Suprapubic skin (tissue), 4 donors: ENCODE results near the gene H19. TPM values are rescaled to one million over a fixed set of nuclear protein-coding genes. Genes with fewer than 3 reads are reported as not detected.

Experiments
- DNase-seq, 2 donors: peaks; one replicate each; pipeline ENCODE4 v3.0.0-alpha.2; 2019; ENCODE audit warnings: low spot score in 2 of 2
- H3K27ac ChIP-seq: fragments of 200-600 bp; sonication (generic); one replicate; pipeline ENCODE4 v1.5.1; 2019
- H3K27me3 ChIP-seq: fragments of 200-600 bp; sonication (generic); one replicate; pipeline ENCODE4 v1.5.1; 2019
- H3K36me3 ChIP-seq: fragments of 200-600 bp; sonication (generic); one replicate; pipeline ENCODE4 v1.5.1; 2019
- H3K4me1 ChIP-seq: fragments of 200-600 bp; sonication (generic); one replicate; pipeline ENCODE4 v1.5.1; 2019
- H3K4me3 ChIP-seq: fragments of 200-600 bp; sonication (generic); one replicate; pipeline ENCODE4 v1.5.1; 2019; ENCODE audit warnings: mild to moderate bottlenecking
- H3K9me3 ChIP-seq: fragments of 200-600 bp; sonication (generic); one replicate; pipeline ENCODE4 v1.5.1; 2019
- CTCF ChIP-seq, 2 donors: fragments of 200-600 bp in 1 of 2; fragments of 450-650 bp in 1 of 2; sonication (generic) in 1 of 2; IDR thresholded peaks; one replicate each; pipeline ENCODE4 v1.5.1; 2016 to 2019; ENCODE audit warnings: antibody characterized with exemption in 2 of 2, mild to moderate bottlenecking in 1 of 2, moderate library complexity in 1 of 2
- EP300 ChIP-seq: sonication (generic); formaldehyde crosslinking; IDR thresholded peaks from one replicate; pipeline ENCODE4 v1.6.1; 2017; ENCODE audit warnings: antibody characterized with exemption
- POLR2A ChIP-seq, 2 donors: fragments of 450-650 bp; IDR thresholded peaks; one replicate each; pipeline ENCODE4 v1.6.1; 2017; ENCODE audit warnings: antibody characterized with exemption in 2 of 2, mild to moderate bottlenecking in 2 of 2, moderate library complexity in 2 of 2
- POLR2AphosphoS5 ChIP-seq, 3 donors: sonication (generic); formaldehyde crosslinking; IDR thresholded peaks; one replicate each; pipeline ENCODE4 v1.6.1; 2017; ENCODE audit warnings: antibody characterized with exemption in 3 of 3
- WGBS: methylation state at CpG from one replicate; pipeline ENCODE4 v1.1.5; 2018; 5-methylcytosine and 5-hydroxymethylcytosine counted together
- total RNA-seq, 4 donors: library from RNA; depleted of rRNA; stranded (reverse); fragments of >200 nt; gene quantifications; one replicate each; pipeline ENCODE4 v1.1.0, GENCODE V29; 2016

The H19 gene
- total RNA-seq, 4 donors from 2014 or later, result 20.0 to 62.2 (median 40.4) TPM

GRCh38 chr11:1978720-1979473 is 18.7 kb downstream of the H19 start:
- no CpG with 5 or more reads among the region's 26 CpGs for WGBS

GRCh38 chr11:1975185-1975584 is 22.5 kb downstream of the H19 start:
- no peaks in the 10 kb centered on the region for H3K9me3 ChIP-seq
- TF ChIP-seq POLR2A (IDR thresholded peaks at IDR 0.05), result no peak
- TF ChIP-seq POLR2AphosphoS5 (IDR thresholded peaks at IDR 0.05), result no peak
- no peak for TF ChIP-seq CTCF (IDR thresholded peaks at IDR 0.05)
- TF ChIP-seq EP300, result no peak
- H3K4me1 ChIP-seq, result no peaks in the 10 kb centered on the region
- no peak overlapping the region for H3K4me3 ChIP-seq
- no peaks in the 10 kb centered on the region for H3K36me3 ChIP-seq
- DNase-seq, result no peak
- H3K27me3 ChIP-seq, result no peaks in the 10 kb centered on the region
- no CpG with 5 or more reads among the region's 13 CpGs for WGBS
- H3K27ac ChIP-seq, result no peak overlapping the region

More at GRCh38 chr11:1978720-1979473, 18.7 kb downstream of the H19 start:
- H3K36me3 ChIP-seq, result no peaks in the 10 kb centered on the region
- no peaks in the 10 kb centered on the region for H3K9me3 ChIP-seq
- H3K27me3 ChIP-seq, result no peaks in the 10 kb centered on the region
- peak in 1 of 2 donors; percentile 40 for DNase-seq
- no peaks in the 10 kb centered on the region for H3K4me1 ChIP-seq
- no peak for TF ChIP-seq CTCF (IDR thresholded peaks at IDR 0.05)
- TF ChIP-seq POLR2AphosphoS5 (IDR thresholded peaks at IDR 0.05), result no peak
- no peak for TF ChIP-seq POLR2A (IDR thresholded peaks at IDR 0.05)
- no peak for TF ChIP-seq EP300
- no peak overlapping the region for H3K4me3 ChIP-seq
- H3K27ac ChIP-seq, result no peak overlapping the region

- H3K27me3 ChIP-seq, result no peaks in the 10 kb centered on the region
- no peak overlapping the region for H3K4me3 ChIP-seq
- DNase-seq, result peak; percentile 40 to 44
- no peaks in the 10 kb centered on the region for H3K4me1 ChIP-seq
- H3K36me3 ChIP-seq, result no peaks in the 10 kb centered on the region
- no peak overlapping the region for H3K27ac ChIP-seq
- no peak for TF ChIP-seq POLR2A (IDR thresholded peaks at IDR 0.05)
- no peak for TF ChIP-seq EP300
- TF ChIP-seq CTCF (IDR thresholded peaks at IDR 0.05), result no peak
- TF ChIP-seq POLR2AphosphoS5 (IDR thresholded peaks at IDR 0.05), result no peak
- no peaks in the 10 kb centered on the region for H3K9me3 ChIP-seq
- WGBS, result 81% methylated on average over 13 of the region's 15 CpGs
Measured at GRCh38 chr11:1970956-1971355, 26.7 kb downstream of the H19 start.

GRCh38 chr11:1969776-1970175 is 27.9 kb downstream of the H19 start:
- no peak for DNase-seq
- no peaks in the 10 kb centered on the region for H3K27me3 ChIP-seq
- TF ChIP-seq POLR2A (IDR thresholded peaks at IDR 0.05) (no peak), POLR2AphosphoS5 (IDR thresholded peaks at IDR 0.05) (no peak), EP300 (no peak)
- no peak overlapping the region for H3K27ac ChIP-seq
- H3K9me3 ChIP-seq, result no peaks in the 10 kb centered on the region
- no peaks in the 10 kb centered on the region for H3K36me3 ChIP-seq
- H3K4me3 ChIP-seq, result no peak overlapping the region
- no CpG with 5 or more reads among the region's 23 CpGs for WGBS
- no peaks in the 10 kb centered on the region for H3K4me1 ChIP-seq

- Histone ChIP-seq H3K9me3 (no peaks in the 10 kb centered on the region), H3K4me1 (no peaks in the 10 kb centered on the region), H3K36me3 (no peaks in the 10 kb centered on the region), H3K4me3 (no peak overlapping the region), H3K27me3 (no peaks in the 10 kb centered on the region), H3K27ac (no peak overlapping the region)
- WGBS, result no CpG with 5 or more reads among the region's 21 CpGs
- TF ChIP-seq EP300 (no peak), CTCF (IDR thresholded peaks at IDR 0.05) (no peak), POLR2AphosphoS5 (IDR thresholded peaks at IDR 0.05) (no peak), POLR2A (IDR thresholded peaks at IDR 0.05) (no peak)
- DNase-seq, result no peak
Measured at GRCh38 chr11:1969035-1969434, 28.6 kb downstream of the H19 start.
